Raji (cell line): ENCODE results near the gene TRIM5.

ENCODE experiments used
- POLR2A ChIP-seq: IDR thresholded peaks from 2 replicates; pipeline ENCODE4 v1.6.1; 2011; ENCODE audit warnings: low read depth, low read length, control low read depth; ENCODE audit not compliant: insufficient read depth

Gene TRIM5

GRCh38 chr11:5639953-5640352, 44.9 kb downstream of the TRIM5 start:
- TF ChIP-seq POLR2A: no peak

GRCh38 chr11:5631969-5632635, 52.8 kb downstream of the TRIM5 start:
- TF ChIP-seq POLR2A: no peak

GRCh38 chr11:5631417-5631816, 53.5 kb downstream of the TRIM5 start:
- TF ChIP-seq POLR2A: no peak

- no peak for TF ChIP-seq POLR2A
These were observed 58.7 kb downstream of the TRIM5 start for GRCh38 chr11:5626196-5626595.

GRCh38 chr11:5625281-5625680, 59.6 kb downstream of the TRIM5 start:
- TF ChIP-seq POLR2A: no peak

- peak; percentile 38; the same call in 1 of the 2 replicates for TF ChIP-seq POLR2A
These were observed 60.2 kb downstream of the TRIM5 start, which contains the start of gene TRIM34 for GRCh38 chr11:5624489-5625279. TRIM34 (plus strand) TSS chr11:5625001; CDS start chr11:5632332, 7,331 bp downstream.

GRCh38 chr11:5622802-5623201, 62.1 kb downstream of the TRIM5 start:
- TF ChIP-seq POLR2A: no peak

- TF ChIP-seq POLR2A: no peak
These were observed 63.3 kb downstream of the TRIM5 start for GRCh38 chr11:5621580-5621979.

- TF ChIP-seq POLR2A: no peak
These were observed 64.0 kb downstream of the TRIM5 start for GRCh38 chr11:5620651-5621521.

GRCh38 chr11:5618807-5619206, 66.1 kb downstream of the TRIM5 start:
- no peak for TF ChIP-seq POLR2A
